ENCODE results near the gene RPL38. TPM values are rescaled to one million over a fixed set of nuclear protein-coding genes. Genes with fewer than 3 reads are reported as not detected.

RPL38 gene
- total RNA-seq, 1 donor from 2014 or later: 701 TPM

GRCh38 chr17:74190807-74191406, 12.6 kb upstream of the RPL38 start:
- Histone ChIP-seq H3K9me3 (no peaks in the 10 kb centered on the region), H3K4me3 (no peak overlapping the region), H3K27ac (no peak overlapping the region), H3K4me1 (no peaks in the 10 kb centered on the region), H3K27me3 (ENCODE audit: low read depth) (peaks cover 3% of the 10 kb centered on the region), H3K36me3 (no peaks in the 10 kb centered on the region)
- intact Hi-C loops (cut with DNase I): no loop called here
- DNase-seq: peak; percentile 34
- no peak for ATAC-seq
- no peak for TF ChIP-seq CTCF (IDR thresholded peaks at IDR 0.05)

- Histone ChIP-seq H3K27me3 (ENCODE audit: low read depth) (peaks cover 3% of the 10 kb centered on the region), H3K36me3 (no peaks in the 10 kb centered on the region), H3K27ac (no peak overlapping the region), H3K4me3 (no peak overlapping the region), H3K4me1 (no peaks in the 10 kb centered on the region), H3K9me3 (no peaks in the 10 kb centered on the region)
- intact Hi-C loops (cut with DNase I): no loop called here
- ATAC-seq: peak; percentile 75 to 92
- TF ChIP-seq CTCF (IDR thresholded peaks at IDR 0.05): no peak
- DNase-seq: peak; percentile 84
Observed at GRCh38 chr17:74192950-74193781, 10.3 kb upstream of the RPL38 start.

- Histone ChIP-seq H3K4me1 (no peaks in the 10 kb centered on the region), H3K4me3 (no peak overlapping the region), H3K27me3 (ENCODE audit: low read depth) (peaks cover 12% of the 10 kb centered on the region), H3K9me3 (no peaks in the 10 kb centered on the region), H3K36me3 (no peaks in the 10 kb centered on the region), H3K27ac (no peak overlapping the region)
- TF ChIP-seq CTCF (IDR thresholded peaks at IDR 0.05): no peak
- intact Hi-C loops (cut with DNase I): no loop called here
- no peak for DNase-seq
- ATAC-seq: no peak
Observed at GRCh38 chr17:74194682-74195081, 8.8 kb upstream of the RPL38 start.

GRCh38 chr17:74196541-74197317, 6.7 kb upstream of the RPL38 start:
- H3K4me1 ChIP-seq: no peaks in the 10 kb centered on the region
- H3K36me3 ChIP-seq: no peaks in the 10 kb centered on the region
- peaks cover 25% of the 10 kb centered on the region for H3K27me3 ChIP-seq (ENCODE audit: low read depth)
- no peak for TF ChIP-seq CTCF (IDR thresholded peaks at IDR 0.05)
- intact Hi-C loops (cut with DNase I): no loop called here
- no peak overlapping the region for H3K27ac ChIP-seq
- H3K4me3 ChIP-seq: no peak overlapping the region
- ATAC-seq: no peak
- DNase-seq: no peak
- H3K9me3 ChIP-seq: no peaks in the 10 kb centered on the region

- H3K4me1 ChIP-seq: no peaks in the 10 kb centered on the region
- no peaks in the 10 kb centered on the region for H3K9me3 ChIP-seq
- intact Hi-C loops (cut with DNase I): no loop called here
- DNase-seq (no peak), ATAC-seq (no peak)
- H3K27ac ChIP-seq: no peak overlapping the region
- H3K27me3 ChIP-seq (ENCODE audit: low read depth): peaks cover 25% of the 10 kb centered on the region
- no peak overlapping the region for H3K4me3 ChIP-seq
- no peak for TF ChIP-seq CTCF (IDR thresholded peaks at IDR 0.05)
- no peaks in the 10 kb centered on the region for H3K36me3 ChIP-seq
Observed at GRCh38 chr17:74197801-74198200, 5.7 kb upstream of the RPL38 start.
